Endodermal cell (in vitro differentiated cells): ENCODE data around the gene SOX8. TPM values are rescaled to one million over a fixed set of nuclear protein-coding genes. Genes with fewer than 3 reads are reported as not detected.

Source experiments
- DNase-seq: peaks from one replicate; pipeline ENCODE4 v3.0.0-alpha.2; 2017
- H3K27ac ChIP-seq: 2 replicates; pipeline ENCODE4 v1.5.1; 2013; ENCODE audit warnings: mild to moderate bottlenecking, low read depth, low read length, moderate library complexity
- H3K27me3 ChIP-seq: 2 replicates; pipeline ENCODE4 v1.6.1; 2013; ENCODE audit warnings: mild to moderate bottlenecking, low read length, moderate library complexity; ENCODE audit not compliant: insufficient read depth, control insufficient read depth, poor library complexity, severe bottlenecking
- H3K36me3 ChIP-seq: 2 replicates; pipeline ENCODE4 v1.7.0; 2013; ENCODE audit warnings: mild to moderate bottlenecking, low read length, moderate library complexity; ENCODE audit not compliant: control insufficient read depth, insufficient read depth
- H3K4me1 ChIP-seq: one replicate; pipeline ENCODE4 v1.7.0; 2013; ENCODE audit warnings: low read length; ENCODE audit not compliant: control insufficient read depth, insufficient read depth
- H3K4me3 ChIP-seq: 2 replicates; pipeline ENCODE4 v1.5.1; 2013; ENCODE audit warnings: mild to moderate bottlenecking, low read length, moderate library complexity
- H3K9ac ChIP-seq: 2 replicates; pipeline ENCODE4 v1.6.1; 2013; ENCODE audit warnings: mild to moderate bottlenecking, low read length, moderate library complexity; ENCODE audit not compliant: poor library complexity, severe bottlenecking; ENCODE audit errors: extremely low read depth
- H3K9me3 ChIP-seq: 2 replicates; pipeline ENCODE4 v1.6.1; 2013; ENCODE audit warnings: mild to moderate bottlenecking, low read length, moderate library complexity; ENCODE audit not compliant: control insufficient read depth
- H3K27ac Mint-ChIP-seq: 2 replicates; pipeline ENCODE4 v1.8.0; 2020; ENCODE audit warnings: mixed read lengths
- H3K27me3 Mint-ChIP-seq: 2 replicates; pipeline ENCODE4 v1.8.0; 2021; ENCODE audit warnings: mild to moderate bottlenecking, mixed read lengths; ENCODE audit not compliant: insufficient read depth
- H3K36me3 Mint-ChIP-seq: 2 replicates; pipeline ENCODE4 v1.8.0; 2020; ENCODE audit warnings: low read depth, mixed read lengths
- H3K4me1 Mint-ChIP-seq: 2 replicates; pipeline ENCODE4 v1.8.0; 2020; ENCODE audit warnings: mixed read lengths
- H3K4me3 Mint-ChIP-seq: 2 replicates; pipeline ENCODE4 v1.8.0; 2020; ENCODE audit warnings: mild to moderate bottlenecking, moderate library complexity, mixed read lengths
- H3K9me3 Mint-ChIP-seq: 2 replicates; pipeline ENCODE4 v1.8.0; 2020; ENCODE audit warnings: mild to moderate bottlenecking, mixed read lengths
- WGBS, 2 experiments: methylation state at CpG; one replicate each; pipeline versions ENCODE4 v1.1.5 to v1.1.7; 2013; ENCODE audit warnings: missing lambda C conversion rate in 2 of 2, mixed read lengths in 1 of 2; ENCODE audit not compliant: insufficient coverage in 1 of 2, insufficient read length in 1 of 2; 5-methylcytosine and 5-hydroxymethylcytosine counted together
- total RNA-seq, 2 donors: library from RNA; stranded (reverse); fragmentation: NEBNext Ultra II Directional in 1 of 2; extraction: Animal tissue kit (Norgen Biotek cat#: 25700) in 1 of 2; gene quantifications; 2 replicates in 1 of 2; 3 replicates in 1 of 2; pipeline ENCODE4 v1.2.1, GENCODE V29; 2021
- TF ChIP-seq, protein P1 (sequence below): fragments of 200-600 bp; sonication (generic); conservative IDR thresholded peaks from 2 replicates; pipeline ENCODE4 v1.5.0; 2021; ENCODE audit warnings: antibody characterized with exemption, mild to moderate bottlenecking

The SOX8 gene
- total RNA-seq, 2 donors from 2014 or later = 0.69 to 5.1 TPM

GRCh38 chr16:1001096-1001495, 19.5 kb downstream of the SOX8 start:
- no peak for DNase-seq
- H3K9me3 ChIP-seq = no peaks in the 10 kb centered on the region
- Mint-ChIP-seq H3K4me3 (no peak overlapping the region), H3K27ac (no peak overlapping the region), H3K4me1 (peaks cover 2% of the 10 kb centered on the region), H3K36me3 (no peaks in the 10 kb centered on the region), H3K27me3 (peaks cover 2% of the 10 kb centered on the region), H3K9me3 (no peaks in the 10 kb centered on the region)
- no peak overlapping the region for H3K9ac ChIP-seq
- H3K27ac ChIP-seq = no peak overlapping the region
- no peaks in the 10 kb centered on the region for H3K27me3 ChIP-seq
- no peaks in the 10 kb centered on the region for H3K36me3 ChIP-seq
- H3K4me3 ChIP-seq = no peak overlapping the region
- 91 to 98% methylated on average over 8 to 11 of the region's 11 CpGs for WGBS, 2 experiments
- TF ChIP-seq, protein P1, sequence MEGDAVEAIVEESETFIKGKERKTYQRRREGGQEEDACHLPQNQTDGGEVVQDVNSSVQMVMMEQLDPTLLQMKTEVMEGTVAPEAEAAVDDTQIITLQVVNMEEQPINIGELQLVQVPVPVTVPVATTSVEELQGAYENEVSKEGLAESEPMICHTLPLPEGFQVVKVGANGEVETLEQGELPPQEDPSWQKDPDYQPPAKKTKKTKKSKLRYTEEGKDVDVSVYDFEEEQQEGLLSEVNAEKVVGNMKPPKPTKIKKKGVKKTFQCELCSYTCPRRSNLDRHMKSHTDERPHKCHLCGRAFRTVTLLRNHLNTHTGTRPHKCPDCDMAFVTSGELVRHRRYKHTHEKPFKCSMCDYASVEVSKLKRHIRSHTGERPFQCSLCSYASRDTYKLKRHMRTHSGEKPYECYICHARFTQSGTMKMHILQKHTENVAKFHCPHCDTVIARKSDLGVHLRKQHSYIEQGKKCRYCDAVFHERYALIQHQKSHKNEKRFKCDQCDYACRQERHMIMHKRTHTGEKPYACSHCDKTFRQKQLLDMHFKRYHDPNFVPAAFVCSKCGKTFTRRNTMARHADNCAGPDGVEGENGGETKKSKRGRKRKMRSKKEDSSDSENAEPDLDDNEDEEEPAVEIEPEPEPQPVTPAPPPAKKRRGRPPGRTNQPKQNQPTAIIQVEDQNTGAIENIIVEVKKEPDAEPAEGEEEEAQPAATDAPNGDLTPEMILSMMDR = no peak
- H3K4me1 ChIP-seq = peaks cover 10% of the 10 kb centered on the region

DNA sequence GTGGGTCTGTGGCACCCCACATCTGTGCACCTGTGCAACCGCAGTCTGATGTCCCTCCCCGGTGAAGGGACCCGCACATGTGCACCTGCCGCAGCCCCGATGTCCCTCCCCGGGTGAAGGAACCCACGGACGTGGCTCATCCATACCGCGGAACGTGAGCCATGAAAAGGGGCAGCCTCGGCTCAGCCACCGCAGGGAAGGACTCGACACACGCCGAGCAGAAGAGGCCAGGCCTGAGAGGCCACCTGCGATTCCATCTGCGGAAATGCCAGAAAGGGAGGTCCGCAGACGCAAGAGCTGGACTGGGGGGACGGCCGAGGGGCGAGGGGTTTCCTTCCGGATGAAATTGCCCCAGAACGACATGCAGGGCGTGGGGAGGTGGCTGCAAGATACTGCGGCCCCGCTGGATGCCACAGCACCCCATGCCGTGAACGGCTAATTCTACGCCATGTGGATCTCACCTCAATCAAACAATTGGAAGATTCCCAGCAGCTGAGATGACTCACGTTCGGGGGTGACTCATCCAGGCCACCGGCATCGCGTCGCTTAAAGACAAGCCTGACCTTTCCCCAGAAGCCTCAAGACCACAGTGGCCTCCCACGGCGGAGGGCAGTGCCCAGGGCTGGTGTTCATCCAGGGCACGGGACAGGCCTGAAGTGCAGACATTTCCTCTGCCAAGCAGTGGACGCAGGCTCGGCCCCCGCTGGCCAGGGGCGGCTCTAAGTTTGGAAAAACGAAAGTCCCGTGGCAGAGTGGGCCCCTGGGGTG, 21.0 kb downstream of the SOX8 start:
- no peaks in the 10 kb centered on the region for H3K9me3 Mint-ChIP-seq
- WGBS, 2 experiments = 80 to 82% methylated on average over 32 to 46 of the region's 46 CpGs
- H3K4me3 Mint-ChIP-seq = no peak overlapping the region
- H3K36me3 Mint-ChIP-seq = no peaks in the 10 kb centered on the region
- Histone ChIP-seq H3K27ac (no peak overlapping the region), H3K4me1 (peaks cover 3% of the 10 kb centered on the region), H3K36me3 (no peaks in the 10 kb centered on the region), H3K27me3 (no peaks in the 10 kb centered on the region), H3K4me3 (no peak overlapping the region), H3K9ac (no peak overlapping the region), H3K9me3 (no peaks in the 10 kb centered on the region)
- peaks cover under 1% of the 10 kb centered on the region for H3K4me1 Mint-ChIP-seq
- H3K27ac Mint-ChIP-seq = peak overlapping the region; percentile 9
- TF ChIP-seq, protein P1 = no peak
- no peaks in the 10 kb centered on the region for H3K27me3 Mint-ChIP-seq
- peak; percentile 83 for DNase-seq

- no peaks in the 10 kb centered on the region for H3K4me1 Mint-ChIP-seq
- DNase-seq = no peak
- no peaks in the 10 kb centered on the region for H3K9me3 Mint-ChIP-seq
- Histone ChIP-seq H3K36me3 (no peaks in the 10 kb centered on the region), H3K4me1 (no peaks in the 10 kb centered on the region), H3K9me3 (no peaks in the 10 kb centered on the region), H3K27me3 (no peaks in the 10 kb centered on the region), H3K27ac (no peak overlapping the region), H3K4me3 (no peak overlapping the region), H3K9ac (no peak overlapping the region)
- no peak overlapping the region for H3K4me3 Mint-ChIP-seq
- no peak overlapping the region for H3K27ac Mint-ChIP-seq
- no peaks in the 10 kb centered on the region for H3K27me3 Mint-ChIP-seq
- H3K36me3 Mint-ChIP-seq = no peaks in the 10 kb centered on the region
- 92 to 95% methylated on average over 25 to 41 of the region's 41 CpGs for WGBS, 2 experiments
- TF ChIP-seq, protein P1 = no peak
Observed at GRCh38 chr16:1003391-1004347, 22.1 kb downstream of the SOX8 start.
